ENCODE measurements around the gene TMEM116. TPM values are rescaled to one million over a fixed set of nuclear protein-coding genes. Genes with fewer than 3 reads are reported as not detected.

Gene TMEM116
- total RNA-seq, 1 donor from 2014 or later = 16.7 TPM

DNA sequence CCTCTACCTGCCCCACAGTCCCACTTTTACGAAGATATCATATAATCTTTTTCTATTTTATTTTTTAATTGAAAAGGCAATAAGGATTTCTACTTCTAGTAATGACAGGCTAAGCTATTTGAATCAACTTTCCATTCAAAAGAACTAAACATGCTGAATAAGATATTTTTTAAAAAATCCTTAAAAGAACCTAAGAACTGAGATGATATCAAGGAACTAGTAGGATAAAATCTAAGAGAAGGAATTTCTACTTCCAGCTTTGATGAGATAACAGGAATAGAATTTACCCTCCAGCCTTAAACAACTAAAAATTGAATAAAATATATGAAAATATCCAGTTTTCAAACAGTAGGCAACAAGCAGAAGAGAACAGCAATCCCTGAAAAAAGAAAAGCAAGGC lies 69.0 kb downstream of the TMEM116 start:
- Mint-ChIP-seq H3K27ac (ENCODE audit: unreplicated experiment) (no peak overlapping the region), H3K9me3 (no peaks in the 10 kb centered on the region), H3K36me3 (ENCODE audit: low read depth) (no peaks in the 10 kb centered on the region), H3K4me1 (no peaks in the 10 kb centered on the region), H3K27me3 (ENCODE audit: low read depth) (no peaks in the 10 kb centered on the region), H3K4me3 (no peak overlapping the region)
- TF ChIP-seq, protein P1, sequence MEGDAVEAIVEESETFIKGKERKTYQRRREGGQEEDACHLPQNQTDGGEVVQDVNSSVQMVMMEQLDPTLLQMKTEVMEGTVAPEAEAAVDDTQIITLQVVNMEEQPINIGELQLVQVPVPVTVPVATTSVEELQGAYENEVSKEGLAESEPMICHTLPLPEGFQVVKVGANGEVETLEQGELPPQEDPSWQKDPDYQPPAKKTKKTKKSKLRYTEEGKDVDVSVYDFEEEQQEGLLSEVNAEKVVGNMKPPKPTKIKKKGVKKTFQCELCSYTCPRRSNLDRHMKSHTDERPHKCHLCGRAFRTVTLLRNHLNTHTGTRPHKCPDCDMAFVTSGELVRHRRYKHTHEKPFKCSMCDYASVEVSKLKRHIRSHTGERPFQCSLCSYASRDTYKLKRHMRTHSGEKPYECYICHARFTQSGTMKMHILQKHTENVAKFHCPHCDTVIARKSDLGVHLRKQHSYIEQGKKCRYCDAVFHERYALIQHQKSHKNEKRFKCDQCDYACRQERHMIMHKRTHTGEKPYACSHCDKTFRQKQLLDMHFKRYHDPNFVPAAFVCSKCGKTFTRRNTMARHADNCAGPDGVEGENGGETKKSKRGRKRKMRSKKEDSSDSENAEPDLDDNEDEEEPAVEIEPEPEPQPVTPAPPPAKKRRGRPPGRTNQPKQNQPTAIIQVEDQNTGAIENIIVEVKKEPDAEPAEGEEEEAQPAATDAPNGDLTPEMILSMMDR (conservative IDR thresholded peaks at IDR 0.05) = no peak
- no peak for DNase-seq (ENCODE audit: low read depth, low spot score)

- Mint-ChIP-seq H3K4me1 (no peaks in the 10 kb centered on the region), H3K9me3 (no peaks in the 10 kb centered on the region), H3K27ac (ENCODE audit: unreplicated experiment) (no peak overlapping the region), H3K36me3 (ENCODE audit: low read depth) (no peaks in the 10 kb centered on the region), H3K27me3 (ENCODE audit: low read depth) (no peaks in the 10 kb centered on the region), H3K4me3 (no peak overlapping the region)
- no peak for DNase-seq (ENCODE audit: low read depth, low spot score)
- TF ChIP-seq, protein P1 (conservative IDR thresholded peaks at IDR 0.05) = no peak
These were observed 70.4 kb downstream of the TMEM116 start for GRCh38 chr12:111942557-111942956.

- no peaks in the 10 kb centered on the region for H3K4me1 Mint-ChIP-seq
- no peak overlapping the region for H3K27ac Mint-ChIP-seq (ENCODE audit: unreplicated experiment)
- no peak overlapping the region for H3K4me3 Mint-ChIP-seq
- no peaks in the 10 kb centered on the region for H3K27me3 Mint-ChIP-seq (ENCODE audit: low read depth)
- H3K36me3 Mint-ChIP-seq (ENCODE audit: low read depth) = no peaks in the 10 kb centered on the region
- DNase-seq (ENCODE audit: low read depth, low spot score) = no peak
- TF ChIP-seq, protein P1 (conservative IDR thresholded peaks at IDR 0.05) = no peak
- H3K9me3 Mint-ChIP-seq = no peaks in the 10 kb centered on the region
These were observed 75.5 kb downstream of the TMEM116 start for GRCh38 chr12:111937429-111937828.

- Mint-ChIP-seq H3K4me3 (no peak overlapping the region), H3K27ac (ENCODE audit: unreplicated experiment) (no peak overlapping the region), H3K36me3 (ENCODE audit: low read depth) (no peaks in the 10 kb centered on the region), H3K9me3 (no peaks in the 10 kb centered on the region), H3K4me1 (no peaks in the 10 kb centered on the region), H3K27me3 (ENCODE audit: low read depth) (no peaks in the 10 kb centered on the region)
- no peak for DNase-seq (ENCODE audit: low read depth, low spot score)
- TF ChIP-seq, protein P1 (conservative IDR thresholded peaks at IDR 0.05) = no peak
These were observed 76.1 kb downstream of the TMEM116 start for GRCh38 chr12:111936869-111937268.

DNA sequence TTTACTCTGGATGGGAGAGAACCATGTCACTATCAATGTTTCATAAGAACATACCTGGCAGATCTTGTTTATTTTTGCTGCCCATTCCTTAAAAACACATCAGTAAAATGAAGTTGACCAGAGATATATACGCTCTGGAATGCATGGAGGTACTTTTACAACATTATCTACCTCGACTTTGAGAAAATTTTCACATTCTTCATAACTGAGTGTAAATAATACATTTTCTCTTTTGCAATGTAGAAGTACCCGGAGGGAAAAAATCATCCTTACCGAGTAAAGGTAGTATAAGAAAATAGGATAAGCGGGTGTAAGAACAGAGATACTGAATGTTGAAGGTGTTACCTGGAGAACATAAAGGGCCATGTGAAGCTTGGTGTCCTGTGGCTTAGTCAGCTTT lies 80.7 kb downstream of the TMEM116 start:
- Mint-ChIP-seq H3K27me3 (ENCODE audit: low read depth) (no peaks in the 10 kb centered on the region), H3K4me3 (no peak overlapping the region), H3K4me1 (no peaks in the 10 kb centered on the region), H3K9me3 (no peaks in the 10 kb centered on the region), H3K27ac (ENCODE audit: unreplicated experiment) (no peak overlapping the region), H3K36me3 (ENCODE audit: low read depth) (no peaks in the 10 kb centered on the region)
- TF ChIP-seq, protein P1 (conservative IDR thresholded peaks at IDR 0.05) = no peak
- DNase-seq (ENCODE audit: low read depth, low spot score) = no peak

GRCh38 chr12:111927346-111927745 lies 85.6 kb downstream of the TMEM116 start:
- Mint-ChIP-seq H3K36me3 (ENCODE audit: low read depth) (no peaks in the 10 kb centered on the region), H3K4me1 (no peaks in the 10 kb centered on the region), H3K27ac (ENCODE audit: unreplicated experiment) (no peak overlapping the region), H3K9me3 (no peaks in the 10 kb centered on the region), H3K27me3 (ENCODE audit: low read depth) (no peaks in the 10 kb centered on the region), H3K4me3 (no peak overlapping the region)
- TF ChIP-seq, protein P1 (conservative IDR thresholded peaks at IDR 0.05) = no peak
- no peak for DNase-seq (ENCODE audit: low read depth, low spot score)
